Muscle layer of duodenum (tissue), 2 donors: Measurements from ENCODE around the gene GALNT10.

Source experiments
- H3K27ac ChIP-seq: one replicate; pipeline ENCODE4 v1.7.0; 2013; ENCODE audit warnings: mild to moderate bottlenecking, low read length
- H3K27me3 ChIP-seq: one replicate; pipeline ENCODE4 v1.7.0; 2013; ENCODE audit warnings: low read depth, mild to moderate bottlenecking, control low read depth, low read length
- H3K36me3 ChIP-seq, 2 donors: one replicate each; pipeline ENCODE4 v1.7.0; 2013; ENCODE audit warnings: low read length in 2 of 2, control low read depth in 1 of 2, mild to moderate bottlenecking in 1 of 2; ENCODE audit not compliant: insufficient read depth in 2 of 2, control insufficient read depth in 1 of 2
- H3K4me1 ChIP-seq, 2 donors: one replicate each; pipeline ENCODE4 v1.7.0; 2013; ENCODE audit warnings: low read length in 2 of 2, mild to moderate bottlenecking in 2 of 2, control low read depth in 1 of 2, moderate library complexity in 1 of 2; ENCODE audit not compliant: insufficient read depth in 2 of 2, control insufficient read depth in 1 of 2
- H3K4me3 ChIP-seq, 2 donors: one replicate each; pipeline ENCODE4 v1.7.0; 2013; ENCODE audit warnings: low read length in 2 of 2, low read depth in 1 of 2, mild to moderate bottlenecking in 1 of 2
- H3K9me3 ChIP-seq, 2 donors: one replicate each; pipeline ENCODE4 v1.7.0; 2013; ENCODE audit warnings: low read length in 2 of 2, control low read depth in 1 of 2, mild to moderate bottlenecking in 1 of 2; ENCODE audit not compliant: control insufficient read depth in 1 of 2
- donor health status: healthy.

The GALNT10 gene

GRCh38 chr5:154317916-154318315 is 127.4 kb downstream of the GALNT10 start:
- Histone ChIP-seq H3K27ac (no peak overlapping the region), H3K9me3 (no peaks in the 10 kb centered on the region), H3K27me3 (no peaks in the 10 kb centered on the region), H3K4me3 (no peak overlapping the region), H3K36me3 (peaks cover 0 to 3% of the 10 kb centered on the region in 2 donors), H3K4me1 (no peaks in the 10 kb centered on the region)

- H3K4me1 ChIP-seq: no peaks in the 10 kb centered on the region
- H3K9me3 ChIP-seq: no peaks in the 10 kb centered on the region
- H3K27me3 ChIP-seq: no peaks in the 10 kb centered on the region
- H3K4me3 ChIP-seq: no peak overlapping the region
- H3K36me3 ChIP-seq: peaks cover under 1 to 3% of the 10 kb centered on the region in 2 donors
- no peak overlapping the region for H3K27ac ChIP-seq
Observed at GRCh38 chr5:154318691-154319090, 128.2 kb downstream of the GALNT10 start.

- Histone ChIP-seq H3K4me1 (no peaks in the 10 kb centered on the region), H3K4me3 (no peak overlapping the region), H3K27ac (no peak overlapping the region), H3K27me3 (no peaks in the 10 kb centered on the region), H3K9me3 (no peaks in the 10 kb centered on the region), H3K36me3 (peaks cover 3 to 4% of the 10 kb centered on the region in 2 donors)
Observed at GRCh38 chr5:154319736-154320135, 129.2 kb downstream of the GALNT10 start.

- H3K36me3 ChIP-seq: peaks cover 3 to 4% of the 10 kb centered on the region in 2 donors
Observed at GRCh38 chr5:154320224-154321089, 129.9 kb downstream of the GALNT10 start.

GRCh38 chr5:154321546-154321945 is 131.0 kb downstream of the GALNT10 start:
- H3K36me3 ChIP-seq: peaks cover 0 to 4% of the 10 kb centered on the region in 2 donors
- H3K27me3 ChIP-seq: no peaks in the 10 kb centered on the region
- H3K9me3 ChIP-seq: no peaks in the 10 kb centered on the region
- no peaks in the 10 kb centered on the region for H3K4me1 ChIP-seq
- H3K4me3 ChIP-seq: no peak overlapping the region
- no peak overlapping the region for H3K27ac ChIP-seq

More at GRCh38 chr5:154320224-154321089, 129.9 kb downstream of the GALNT10 start:
- Histone ChIP-seq H3K4me3 (no peak overlapping the region), H3K4me1 (no peaks in the 10 kb centered on the region), H3K27me3 (no peaks in the 10 kb centered on the region), H3K27ac (no peak overlapping the region), H3K9me3 (no peaks in the 10 kb centered on the region)

GRCh38 chr5:154324033-154324432 is 133.5 kb downstream of the GALNT10 start:
- no peak overlapping the region for H3K4me3 ChIP-seq
- H3K27me3 ChIP-seq: no peaks in the 10 kb centered on the region
- no peak overlapping the region for H3K27ac ChIP-seq
- H3K4me1 ChIP-seq: no peaks in the 10 kb centered on the region
- peaks cover 0 to 4% of the 10 kb centered on the region in 2 donors for H3K36me3 ChIP-seq
- H3K9me3 ChIP-seq: no peaks in the 10 kb centered on the region

GRCh38 chr5:154325566-154325965 is 135.0 kb downstream of the GALNT10 start:
- no peaks in the 10 kb centered on the region for H3K4me1 ChIP-seq
- H3K27me3 ChIP-seq: no peaks in the 10 kb centered on the region
- H3K9me3 ChIP-seq: no peaks in the 10 kb centered on the region
- no peak overlapping the region for H3K27ac ChIP-seq
- H3K36me3 ChIP-seq: peaks cover 4 to 7% of the 10 kb centered on the region in 2 donors
- no peak overlapping the region for H3K4me3 ChIP-seq

- Histone ChIP-seq H3K27me3 (no peaks in the 10 kb centered on the region), H3K9me3 (no peaks in the 10 kb centered on the region), H3K36me3 (peaks cover 9 to 29% of the 10 kb centered on the region in 2 donors), H3K4me1 (peaks cover 0 to 4% of the 10 kb centered on the region in 2 donors), H3K27ac (no peak overlapping the region), H3K4me3 (no peak overlapping the region)
Observed at GRCh38 chr5:154329062-154329461, 138.5 kb downstream of the GALNT10 start.

- no peak overlapping the region for H3K4me3 ChIP-seq
- H3K36me3 ChIP-seq: peaks cover 9 to 31% of the 10 kb centered on the region in 2 donors
- no peaks in the 10 kb centered on the region for H3K9me3 ChIP-seq
- peaks cover 0 to 7% of the 10 kb centered on the region in 2 donors for H3K4me1 ChIP-seq
- no peak overlapping the region for H3K27ac ChIP-seq
- H3K27me3 ChIP-seq: no peaks in the 10 kb centered on the region
Observed at GRCh38 chr5:154329519-154330040, 139.0 kb downstream of the GALNT10 start.

- H3K4me1 ChIP-seq: peaks cover 0 to 7% of the 10 kb centered on the region in 2 donors
- H3K27ac ChIP-seq: no peak overlapping the region
- no peaks in the 10 kb centered on the region for H3K9me3 ChIP-seq
- no peak overlapping the region for H3K4me3 ChIP-seq
- no peaks in the 10 kb centered on the region for H3K27me3 ChIP-seq
- H3K36me3 ChIP-seq: peaks cover 9 to 31% of the 10 kb centered on the region in 2 donors
Observed at GRCh38 chr5:154330097-154330667, 139.6 kb downstream of the GALNT10 start.

GRCh38 chr5:154331232-154331631 is 140.7 kb downstream of the GALNT10 start:
- H3K4me1 ChIP-seq: peaks cover 0 to 7% of the 10 kb centered on the region in 2 donors
- H3K27ac ChIP-seq: no peak overlapping the region
- no peaks in the 10 kb centered on the region for H3K27me3 ChIP-seq
- no peaks in the 10 kb centered on the region for H3K9me3 ChIP-seq
- peaks cover 9 to 31% of the 10 kb centered on the region in 2 donors for H3K36me3 ChIP-seq
- no peak overlapping the region for H3K4me3 ChIP-seq
